Adrenal gland (tissue), 5 donors: Measurements from ENCODE around the gene FGD6.

Experiments used
- POLR2A ChIP-seq, 2 donors: fragments of 450-650 bp; IDR thresholded peaks; one replicate each; pipeline ENCODE4 v1.6.1; 2017; ENCODE audit warnings: antibody characterized with exemption in 2 of 2, mild to moderate bottlenecking in 2 of 2, moderate library complexity in 1 of 2
- TF ChIP-seq, protein P1 (sequence below), 6 experiments: fragments of 450-650 bp in 4 of 6; fragments of 200-600 bp in 2 of 6; sonication (generic) in 1 of 6; IDR thresholded peaks; 1 replicate in 5 of 6; 2 replicates in 1 of 6; pipeline versions ENCODE4 v1.5.1 to v1.8.0; 2016 to 2021; ENCODE audit warnings: antibody characterized with exemption in 6 of 6, mild to moderate bottlenecking in 2 of 6, moderate library complexity in 1 of 6
- donor health status: DM: no; HTN: no; CAD: no.

DNA sequence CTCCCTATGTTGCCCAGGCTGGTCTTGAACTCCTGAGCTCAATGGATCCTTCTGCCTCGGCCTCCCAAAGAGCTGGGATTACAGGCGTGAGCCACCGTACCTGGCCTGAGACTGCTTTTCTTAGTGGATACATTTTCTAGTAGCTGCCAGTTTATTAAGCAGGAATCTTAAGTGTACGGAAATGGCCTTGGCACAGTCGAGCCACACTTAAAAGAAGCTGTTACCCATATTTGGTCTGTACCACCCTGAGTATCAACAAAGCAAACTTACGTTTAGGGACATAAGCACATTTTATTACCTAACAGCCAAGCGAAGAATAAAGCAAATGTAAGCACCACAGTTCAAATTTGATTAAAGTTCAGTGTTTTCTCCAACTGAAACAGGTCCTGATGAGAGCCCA lies 93.2 kb downstream of the FGD6 start:
- TF ChIP-seq, protein P1, sequence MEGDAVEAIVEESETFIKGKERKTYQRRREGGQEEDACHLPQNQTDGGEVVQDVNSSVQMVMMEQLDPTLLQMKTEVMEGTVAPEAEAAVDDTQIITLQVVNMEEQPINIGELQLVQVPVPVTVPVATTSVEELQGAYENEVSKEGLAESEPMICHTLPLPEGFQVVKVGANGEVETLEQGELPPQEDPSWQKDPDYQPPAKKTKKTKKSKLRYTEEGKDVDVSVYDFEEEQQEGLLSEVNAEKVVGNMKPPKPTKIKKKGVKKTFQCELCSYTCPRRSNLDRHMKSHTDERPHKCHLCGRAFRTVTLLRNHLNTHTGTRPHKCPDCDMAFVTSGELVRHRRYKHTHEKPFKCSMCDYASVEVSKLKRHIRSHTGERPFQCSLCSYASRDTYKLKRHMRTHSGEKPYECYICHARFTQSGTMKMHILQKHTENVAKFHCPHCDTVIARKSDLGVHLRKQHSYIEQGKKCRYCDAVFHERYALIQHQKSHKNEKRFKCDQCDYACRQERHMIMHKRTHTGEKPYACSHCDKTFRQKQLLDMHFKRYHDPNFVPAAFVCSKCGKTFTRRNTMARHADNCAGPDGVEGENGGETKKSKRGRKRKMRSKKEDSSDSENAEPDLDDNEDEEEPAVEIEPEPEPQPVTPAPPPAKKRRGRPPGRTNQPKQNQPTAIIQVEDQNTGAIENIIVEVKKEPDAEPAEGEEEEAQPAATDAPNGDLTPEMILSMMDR (IDR thresholded peaks at IDR 0.05) = no peak
- no peak for TF ChIP-seq POLR2A (IDR thresholded peaks at IDR 0.05)
